GM10847 (cell line): Measurements from ENCODE around the gene COLEC12.
A peak's percentile ranks its signal among the peaks of the same experiment; 100 is the strongest.

ENCODE experiments used
- POLR2A ChIP-seq: IDR thresholded peaks from 2 replicates; pipeline ENCODE4 v1.6.1; 2011; ENCODE audit not compliant: insufficient read length; ENCODE audit errors: extremely low read depth

COLEC12 gene

DNA sequence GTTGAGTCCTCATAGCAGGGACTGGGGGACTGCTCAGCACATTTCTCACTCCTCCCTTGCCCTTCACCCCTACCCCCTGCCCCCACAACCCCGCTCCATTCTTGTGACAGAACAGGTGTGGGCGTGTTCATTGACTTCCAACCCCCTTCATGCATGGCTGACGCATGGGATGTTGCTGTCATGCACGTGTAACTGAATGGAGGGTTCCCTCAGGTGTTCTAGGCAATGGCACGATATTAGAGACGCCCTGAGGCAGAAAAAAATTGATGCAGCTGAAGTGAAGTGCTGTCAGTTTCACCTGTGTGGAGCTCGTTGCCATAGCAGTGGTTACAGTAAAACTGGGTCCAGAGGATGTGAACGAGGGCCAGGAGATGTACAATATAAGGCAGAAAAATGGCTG, 226.2 kb downstream of the COLEC12 start:
- TF ChIP-seq POLR2A = no peak

DNA sequence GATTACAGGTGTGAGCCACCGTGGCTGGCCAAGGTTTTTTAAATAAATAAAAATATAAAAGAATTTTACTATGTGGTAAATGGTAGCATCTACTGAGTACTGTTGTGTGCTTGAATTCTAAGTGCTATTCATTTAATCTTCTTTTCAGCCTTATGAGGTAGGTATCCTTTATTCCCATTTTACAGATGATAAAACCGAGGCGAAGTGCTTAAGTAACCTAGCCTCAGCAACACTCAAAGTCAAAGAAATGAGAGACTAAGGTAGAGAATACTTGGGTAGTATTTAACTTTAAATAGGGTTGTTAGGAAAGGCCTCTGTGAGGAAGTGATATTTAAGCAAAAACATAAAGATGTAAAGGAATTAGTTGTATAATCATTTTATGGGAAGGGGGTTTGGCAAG, 227.0 kb downstream of the COLEC12 start:
- no peak for TF ChIP-seq POLR2A

DNA sequence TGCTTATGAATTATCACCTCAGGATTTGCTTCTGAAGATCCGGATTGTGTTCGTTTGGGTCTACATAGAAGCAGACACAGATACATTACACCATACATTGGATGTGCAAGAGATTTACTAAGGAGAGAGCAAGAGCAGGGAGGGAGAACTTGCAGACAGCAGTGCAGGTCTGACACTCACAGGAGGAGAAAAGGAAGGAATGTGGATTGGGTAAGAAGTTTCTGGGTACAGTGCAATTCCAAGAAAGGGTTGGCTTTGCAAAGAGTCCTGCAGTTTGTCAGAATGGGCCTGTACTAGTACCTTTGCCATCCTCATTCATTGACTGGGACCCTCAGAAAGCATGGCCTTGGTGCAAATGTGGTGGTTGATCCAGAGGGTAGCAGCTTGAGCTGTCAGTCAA, 227.9 kb downstream of the COLEC12 start:
- no peak for TF ChIP-seq POLR2A

DNA sequence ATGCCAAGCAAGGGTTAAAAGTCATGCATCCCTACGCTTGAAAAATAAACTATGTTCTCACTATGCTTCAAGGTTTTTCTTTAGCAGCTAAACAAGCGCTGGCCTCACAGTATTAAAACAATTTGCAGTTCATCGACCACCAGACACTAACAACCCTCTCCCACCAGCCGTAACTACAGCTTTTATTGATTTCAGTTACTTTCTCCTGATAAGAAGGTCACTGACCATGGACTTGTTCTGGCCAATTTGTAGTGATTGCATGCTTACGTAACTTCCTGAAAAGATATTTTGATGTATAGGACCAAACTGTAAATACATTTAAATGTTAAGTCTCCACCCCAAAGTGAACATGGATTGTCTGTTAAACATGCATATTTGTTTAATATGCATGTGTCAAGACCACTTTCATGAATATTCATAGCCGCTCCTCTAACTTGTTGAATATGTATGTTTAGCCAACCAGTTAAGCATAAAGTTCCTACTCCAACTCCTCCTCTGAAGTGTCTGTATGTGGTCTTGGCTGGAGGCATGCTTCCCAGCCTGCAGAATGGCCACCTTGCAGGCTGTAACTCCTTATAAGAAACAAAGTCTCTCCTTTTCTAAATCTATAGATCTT, 230.9 kb downstream of the COLEC12 start:
- no peak for TF ChIP-seq POLR2A

DNA sequence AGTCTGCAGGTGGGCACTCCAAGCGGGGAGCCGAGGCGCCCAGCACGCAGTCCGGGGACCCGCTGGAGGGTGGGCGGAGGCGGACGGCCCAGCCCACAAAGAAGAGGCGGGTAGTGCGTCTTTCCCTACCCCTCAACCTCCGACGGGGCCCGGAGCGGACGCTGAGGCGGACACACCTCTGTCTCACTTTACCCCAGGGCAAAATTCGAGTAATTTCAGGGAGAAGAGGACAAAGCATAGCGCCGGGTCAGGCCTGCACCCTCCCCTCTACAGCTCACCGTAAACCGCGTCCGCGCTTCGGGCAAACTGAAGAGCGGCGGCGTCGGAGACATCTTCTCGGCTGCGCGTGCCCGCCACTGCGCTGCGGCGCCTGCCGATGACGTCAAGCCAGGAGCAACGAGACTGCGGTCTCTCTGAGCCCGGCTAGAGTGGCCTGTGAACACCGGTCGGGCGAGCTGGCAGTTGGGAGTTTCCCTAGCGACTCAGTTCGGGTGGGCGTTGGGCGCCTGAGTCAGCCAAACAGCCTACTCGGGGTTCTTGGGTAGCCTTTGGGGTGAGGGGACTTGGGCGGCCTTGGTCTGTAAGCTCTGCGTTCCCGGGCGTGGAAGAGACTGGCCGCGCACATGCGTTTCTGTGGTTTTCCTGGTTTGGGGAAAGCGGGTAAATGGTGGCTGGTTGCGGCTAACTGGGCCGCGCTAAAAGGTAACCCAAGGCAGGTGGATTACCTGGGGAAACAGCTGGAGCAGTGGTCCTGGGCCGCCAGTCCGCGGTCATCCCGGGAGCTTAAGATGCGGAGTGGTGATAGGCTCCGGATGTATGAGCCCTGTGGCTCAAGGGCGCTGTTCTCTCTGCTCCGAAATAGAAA, 232.6 kb downstream of the COLEC12 start, which contains the start of gene THOC1:
Gene THOC1, minus strand, starts transcription at position 360 of the 865 bp plus-strand sequence. Its CDS starts 28 bp downstream, at position 332.
- TF ChIP-seq POLR2A = peak; percentile 92

DNA sequence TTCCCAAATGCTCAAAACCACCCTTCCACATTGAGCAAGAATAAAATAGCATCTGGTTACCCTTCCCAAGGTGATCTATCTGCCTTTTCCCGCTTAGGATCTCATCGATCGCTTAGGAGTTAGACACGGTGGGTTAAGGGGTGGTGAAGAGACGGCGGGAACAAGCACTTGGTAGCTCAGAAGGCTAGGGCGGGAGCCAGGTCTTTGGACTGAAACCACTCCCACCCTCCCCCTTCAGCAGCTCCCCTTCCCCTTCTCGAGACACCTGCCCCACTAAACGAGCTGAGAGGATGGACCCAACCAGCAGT, 233.2 kb downstream of the COLEC12 start:
- TF ChIP-seq POLR2A = no peak
